Left kidney (tissue), 2 donors: ENCODE results near the gene ZNF787. TPM values are rescaled to one million over a fixed set of nuclear protein-coding genes. Genes with fewer than 3 reads are reported as not detected.

ENCODE experiments used
- DNase-seq: peaks from one replicate; pipeline ENCODE4 v3.0.0-alpha.2; 2013
- polyA plus RNA-seq: library from polyadenylated mRNA; unstranded; fragments of 120-200 nt; gene quantifications from one replicate; pipeline ENCODE4 v1.2.1, GENCODE V29; 2013; ENCODE audit not compliant: insufficient read length

ZNF787 gene
- polyA plus RNA-seq, 1 donor, result 10.2 TPM

GRCh38 chr19:56123266-56123891, 2.3 kb upstream of the ZNF787 start:
- no peak for DNase-seq

GRCh38 chr19:56120371-56121179, 520 bp downstream of the ZNF787 start:
- no peak for DNase-seq

GRCh38 chr19:56120002-56120370, 1.1 kb downstream of the ZNF787 start:
- no peak for DNase-seq

- DNase-seq, result no peak
Observed at GRCh38 chr19:56119582-56119978, 1.5 kb downstream of the ZNF787 start.

DNA sequence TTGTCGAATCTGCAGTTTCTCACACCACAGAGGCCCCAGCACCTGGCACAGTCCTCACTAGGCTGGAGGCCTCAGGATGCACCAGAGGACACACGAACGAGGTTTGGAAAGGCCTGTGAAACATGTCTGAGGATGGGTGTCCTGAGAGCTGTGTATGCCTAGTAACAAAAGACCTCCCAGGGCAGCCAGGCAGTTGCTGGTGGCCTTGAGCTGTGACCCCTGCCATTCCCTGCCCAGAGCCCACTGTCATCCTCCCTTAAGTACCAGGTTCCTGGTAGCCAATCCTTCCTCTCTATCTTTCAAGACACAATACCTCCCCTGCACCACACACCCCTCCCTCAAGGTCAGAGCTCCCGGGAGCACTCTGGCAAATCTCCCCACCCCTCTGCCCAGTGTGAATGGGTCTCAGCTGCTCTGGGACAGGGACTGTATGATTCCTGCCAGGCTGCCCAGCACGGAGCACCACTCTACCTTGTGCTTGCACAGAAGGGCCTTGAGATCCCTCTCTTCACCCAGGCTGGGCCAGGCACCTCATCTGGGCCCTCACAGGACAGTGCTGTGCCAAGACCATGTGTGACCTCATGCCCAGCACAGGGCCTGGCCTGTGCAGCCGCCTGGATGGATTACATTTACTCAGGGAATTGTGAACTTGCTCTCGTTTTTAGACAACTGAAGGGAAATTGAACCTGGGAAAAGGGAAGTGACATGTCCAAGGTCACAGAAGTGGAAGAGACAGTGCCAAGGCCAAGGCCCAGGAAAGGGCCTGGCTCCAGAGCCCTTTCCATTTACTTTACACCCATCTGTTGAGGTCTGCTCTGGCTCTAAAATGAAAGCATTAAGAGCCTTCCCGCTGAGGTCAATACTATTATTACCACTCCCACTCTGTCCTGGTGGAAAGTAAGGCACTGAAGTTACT, 2.2 kb downstream of the ZNF787 start:
- DNase-seq, result no peak

GRCh38 chr19:56117889-56118288, 3.2 kb downstream of the ZNF787 start:
- no peak for DNase-seq

GRCh38 chr19:56117376-56117884, 3.7 kb downstream of the ZNF787 start:
- DNase-seq, result no peak

DNA sequence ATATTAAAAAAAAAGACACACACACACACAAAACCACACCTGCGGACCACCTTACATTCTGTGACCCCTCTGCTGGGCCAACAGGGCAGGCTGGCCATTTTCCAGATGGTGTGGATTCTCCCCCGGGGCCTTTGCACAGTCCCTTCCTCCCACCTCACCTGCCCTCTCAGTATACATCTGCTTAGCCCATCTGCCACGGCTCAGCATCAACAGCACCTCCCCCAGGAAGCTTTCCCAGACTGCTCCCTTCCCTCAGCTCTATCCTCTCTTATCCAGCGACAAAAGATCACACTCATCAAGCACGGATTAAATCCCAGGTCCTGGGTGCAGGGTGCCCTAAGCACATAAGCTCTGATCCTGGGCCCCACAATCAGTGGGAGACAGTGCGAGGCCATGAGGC, 4.5 kb downstream of the ZNF787 start:
- no peak for DNase-seq

- DNase-seq, result no peak
Observed at GRCh38 chr19:56115490-56115889, 5.6 kb downstream of the ZNF787 start.

DNA sequence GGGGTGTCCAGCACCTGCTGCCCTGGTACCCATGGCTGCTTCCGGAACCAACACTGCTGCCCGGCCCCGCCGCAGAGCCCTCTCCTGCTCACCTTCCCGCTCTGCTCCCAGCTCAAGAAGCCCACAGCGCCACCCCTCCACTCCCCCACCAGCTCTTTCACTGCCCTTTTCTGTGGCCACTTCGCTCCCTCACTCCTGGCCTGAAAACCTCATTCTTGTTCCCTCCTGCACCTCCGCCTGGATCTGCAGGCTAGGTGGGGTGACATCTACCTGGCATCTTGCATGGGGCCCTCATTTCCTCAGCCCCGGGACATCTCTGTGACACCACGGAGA, 6.4 kb downstream of the ZNF787 start:
- DNase-seq, result no peak

GRCh38 chr19:56114051-56114777, 6.9 kb downstream of the ZNF787 start:
- no peak for DNase-seq

- no peak for DNase-seq
Observed at GRCh38 chr19:56113074-56113632, 7.9 kb downstream of the ZNF787 start.

GRCh38 chr19:56112313-56112709, 8.8 kb downstream of the ZNF787 start:
- no peak for DNase-seq

DNA sequence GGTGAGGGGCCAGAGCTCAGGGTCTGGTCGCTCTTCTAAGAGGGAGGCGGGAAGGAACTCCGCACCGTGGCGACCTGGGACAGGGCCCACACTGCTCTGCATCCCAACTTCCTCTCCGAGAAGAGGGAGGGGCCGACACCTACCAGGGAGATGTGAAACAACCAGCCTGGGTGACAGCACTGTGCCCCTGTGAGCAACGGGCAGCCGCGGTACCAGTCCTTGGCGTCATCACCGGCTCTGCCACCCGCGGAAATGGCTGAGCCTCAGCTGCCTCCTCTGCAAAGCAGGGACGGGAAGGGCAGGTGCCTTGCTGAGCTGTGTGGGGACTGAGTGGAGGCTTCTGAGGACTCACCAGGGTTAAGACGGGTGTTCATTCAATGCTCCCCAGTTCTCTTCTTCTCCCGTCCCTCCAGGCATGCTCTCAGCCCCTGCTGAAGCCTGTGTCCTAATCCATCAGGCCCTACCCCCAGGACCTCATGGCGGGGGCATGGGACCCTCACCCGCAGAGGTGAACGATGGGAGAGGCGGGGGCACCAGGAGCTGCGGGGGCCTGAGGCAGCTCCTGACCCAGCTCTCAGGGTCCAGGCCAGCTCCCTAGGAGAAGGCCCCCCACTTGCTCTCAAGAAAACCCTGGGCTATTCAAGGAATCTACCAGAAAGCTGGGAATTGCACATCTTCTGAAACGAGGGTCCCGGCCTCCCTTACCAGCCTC, 9.3 kb downstream of the ZNF787 start:
- DNase-seq, result no peak

DNA sequence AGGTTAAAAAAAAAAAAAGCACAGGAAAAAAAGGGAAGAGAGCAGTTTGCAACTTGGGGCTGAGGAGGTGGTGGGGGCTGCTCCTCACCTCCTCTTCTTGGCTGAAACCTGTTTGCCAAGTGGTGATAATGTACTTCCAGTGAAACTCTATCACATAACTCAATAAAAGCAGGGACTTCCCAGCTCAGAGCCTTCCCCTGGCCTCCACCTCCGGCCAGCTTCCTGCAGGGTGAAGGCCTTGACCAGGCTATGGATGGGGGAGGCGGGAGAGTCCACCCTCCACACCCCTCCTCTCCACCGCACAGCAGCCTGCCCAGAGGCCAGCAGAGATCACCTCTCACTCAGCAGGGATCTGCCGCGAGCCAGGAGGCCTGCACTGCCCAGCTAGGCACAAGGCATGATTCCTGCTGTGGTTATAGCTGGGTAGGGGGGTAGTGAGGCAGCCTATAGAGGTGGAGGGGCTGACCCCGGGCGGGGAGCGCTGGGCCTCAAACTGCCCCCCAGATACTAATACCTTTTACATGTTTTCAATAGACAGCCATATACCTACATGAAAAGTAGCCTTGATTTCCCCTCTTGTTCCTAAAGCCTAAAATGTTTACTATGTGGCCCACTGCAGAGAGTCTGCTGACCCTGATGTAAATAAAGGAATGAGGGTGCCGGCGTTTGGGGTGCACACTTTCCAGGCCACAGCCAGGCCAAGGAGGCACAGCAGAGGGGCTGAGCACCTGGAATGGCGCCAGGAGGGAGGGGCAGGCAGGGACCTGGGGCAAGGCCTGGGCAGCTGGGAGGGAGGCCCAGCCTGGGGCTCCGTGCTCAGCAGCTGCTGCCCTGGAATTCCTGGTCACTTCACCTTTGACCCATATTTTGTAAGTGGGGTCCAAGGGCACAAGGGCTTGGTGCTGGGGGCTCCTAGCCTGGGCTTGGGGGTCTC, 10.3 kb downstream of the ZNF787 start:
- DNase-seq, result peak; percentile 35

GRCh38 chr19:56109226-56109625, 11.9 kb downstream of the ZNF787 start:
- DNase-seq, result no peak

DNA sequence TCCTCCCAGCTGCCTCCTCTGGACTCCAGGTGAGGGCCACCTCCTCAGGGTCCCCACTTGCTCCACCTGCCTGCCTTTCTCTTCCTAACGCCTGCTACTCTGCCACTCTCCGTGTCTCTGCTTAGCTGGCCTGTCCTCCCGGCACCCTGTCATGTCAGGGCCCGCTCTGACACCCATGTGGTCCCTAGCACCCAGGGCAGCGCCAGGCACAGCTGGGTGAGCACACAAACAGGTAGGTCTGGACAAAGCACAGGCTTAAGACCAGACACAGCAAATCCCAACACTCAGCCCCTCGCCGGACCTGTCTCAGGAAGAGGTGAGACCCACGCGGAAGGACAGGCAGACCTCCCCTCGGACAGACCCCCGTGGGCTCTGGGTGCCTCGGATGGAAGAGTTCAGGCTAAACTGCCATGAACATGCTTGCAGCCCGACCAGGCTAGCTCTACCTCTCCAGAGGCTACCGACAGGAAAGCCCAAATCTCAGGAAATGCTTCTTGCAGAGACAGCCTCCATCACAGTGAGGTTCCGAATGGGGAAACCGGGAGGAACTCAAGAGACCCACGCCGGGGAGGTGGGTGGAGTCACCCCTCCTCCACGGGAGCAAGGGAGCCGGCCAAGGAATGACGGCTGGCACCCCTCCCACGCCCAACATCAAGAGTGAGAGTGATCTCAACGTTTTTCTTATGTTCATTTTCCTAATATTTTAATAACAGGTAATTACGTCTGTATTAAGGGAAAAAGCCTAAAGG, 12.5 kb downstream of the ZNF787 start:
- DNase-seq, result no peak

DNA sequence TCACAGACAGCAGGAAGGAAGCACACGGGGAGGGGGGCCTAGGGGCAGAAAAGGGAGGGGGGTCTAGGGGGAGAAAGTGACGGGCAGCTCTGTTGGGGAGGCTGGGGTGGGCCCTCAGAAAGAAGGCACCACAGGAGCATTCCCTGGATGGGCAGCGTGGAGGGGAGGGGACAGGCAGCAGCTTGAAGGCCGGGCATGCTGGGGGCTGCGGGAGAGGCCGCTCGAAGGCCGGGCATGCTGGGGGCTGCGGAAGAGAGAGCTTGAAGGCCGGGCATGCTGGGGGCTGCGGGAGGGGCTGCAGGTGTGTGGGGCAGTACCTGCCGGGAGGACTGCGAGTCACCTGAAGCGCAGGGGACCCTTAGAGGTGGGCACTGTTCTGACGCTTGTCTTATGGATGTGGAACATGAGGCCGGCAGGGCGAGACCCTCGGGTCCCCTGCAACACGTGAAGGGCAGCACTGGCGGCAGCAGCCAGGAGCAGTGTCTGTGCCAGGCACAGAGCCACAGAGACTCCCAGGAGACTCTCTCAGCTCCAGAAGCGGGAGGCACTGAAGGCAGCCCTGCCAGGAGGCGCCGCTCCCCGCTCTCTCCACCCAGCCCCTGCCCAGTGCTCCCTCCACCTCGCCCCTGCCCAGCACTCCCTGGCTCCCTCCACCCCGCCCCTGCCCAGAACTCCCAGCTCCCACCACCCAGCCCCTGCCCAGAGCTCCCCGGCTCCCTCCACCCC, 13.3 kb downstream of the ZNF787 start:
- no peak for DNase-seq
